Vagina (tissue), 2 donors: Measurements from ENCODE around the gene NRAP.

Experiments
- CTCF ChIP-seq, 3 experiments: fragments of 450-650 bp in 2 of 3; fragments of 200-600 bp in 1 of 3; sonication (generic) in 1 of 3; IDR thresholded peaks; one replicate each; pipeline ENCODE4 v1.5.1; 2017 to 2019; ENCODE audit warnings: antibody characterized with exemption in 3 of 3, mild to moderate bottlenecking in 2 of 3, moderate library complexity in 2 of 3
- POLR2A ChIP-seq, 2 donors: fragments of 450-650 bp; IDR thresholded peaks; one replicate each; pipeline ENCODE4 v1.6.1; 2017; ENCODE audit warnings: antibody characterized with exemption in 2 of 2, mild to moderate bottlenecking in 2 of 2, moderate library complexity in 2 of 2
- POLR2AphosphoS5 ChIP-seq, 2 donors: sonication (generic); formaldehyde crosslinking; IDR thresholded peaks; one replicate each; pipeline ENCODE4 v1.9.0; 2017; ENCODE audit warnings: antibody characterized with exemption in 2 of 2, mild to moderate bottlenecking in 2 of 2, low read depth in 1 of 2; ENCODE audit not compliant: insufficient read depth in 1 of 2

GRCh38 chr10:113540845-113541548 is 122.8 kb downstream of the NRAP start:
- TF ChIP-seq CTCF (IDR thresholded peaks at IDR 0.05) (no peak), POLR2A (IDR thresholded peaks at IDR 0.05) (no peak), POLR2AphosphoS5 (IDR thresholded peaks at IDR 0.05; ENCODE audit: insufficient read depth in 1 of 2, low read depth in 1 of 2) (no peak)
